HCT116 (cell line): ENCODE results near the gene SECISBP2. TPM values are rescaled to one million over a fixed set of nuclear protein-coding genes. Genes with fewer than 3 reads are reported as not detected.

ENCODE experiments used
- ATAC-seq: fragments of 200-7000 bp; cut with Tn5 transposase; 2 replicates; pipeline ENCODE4 v1.9.1; 2020; ENCODE audit warnings: mild to moderate bottlenecking, moderate library complexity
- BruUV-seq: library from RNA; stranded (reverse); fragments of 400-500 nt; replicated peaks from 2 replicates; lab custom pipeline; 2021; lab: Mats Ljungman, UMichigan
- CTCF ChIA-PET: fragments of 300-600 bp; sonication (Branson Sonifier 250); formaldehyde crosslinking; loops from one replicate; lab custom pipeline; 2021; ENCODE audit warnings: antibody characterized with exemption; lab: Charles Lee
- POLR2A ChIA-PET: fragments of 300-600, 350-600 bp; sonication (Branson Sonifier 250); formaldehyde crosslinking; loops from one replicate; lab custom pipeline; 2021; ENCODE audit warnings: antibody characterized with exemption; lab: Charles Lee
- RAD21 ChIA-PET, 2 experiments: fragments of 300-600 bp; sonication (Branson Sonifier 250); formaldehyde crosslinking; loops; one replicate each; lab custom pipeline; 2023; ENCODE audit warnings: low total read pairs in 2 of 2; ENCODE audit not compliant: uncharacterized antibody in 2 of 2, unreplicated experiment in 2 of 2, low non-redundant PET in 1 of 2; lab: Charles Lee
- DNase-seq: peaks from one replicate; pipeline ENCODE4 v3.0.0-alpha.2; 2010; ENCODE audit warnings: low read depth, low spot score
- H2AFZ ChIP-seq: fragments of 200-600 bp; shearing (Covaris generic), sonication (generic); 2 replicates; pipeline ENCODE4 v1.6.1; 2017; ENCODE audit warnings: low read depth, mixed run types, mixed read lengths, antibody characterized with exemption, low read length; ENCODE audit not compliant: poor library complexity, severe bottlenecking
- H3K27ac ChIP-seq: 2 replicates; pipeline ENCODE4 v1.5.1; 2012; ENCODE audit warnings: low read depth, low read length
- H3K27me3 ChIP-seq: fragments of 200-600 bp; sonication (generic); 2 replicates; pipeline ENCODE4 v1.6.1; 2016; ENCODE audit warnings: mixed run types, low read length, mixed read lengths; ENCODE audit not compliant: insufficient read depth
- H3K36me3 ChIP-seq, 2 experiments: fragments of 200-500 bp in 1 of 2; fragments of 200-600 bp in 1 of 2; sonication (Bioruptor generic) in 1 of 2; sonication (generic) in 1 of 2; 2 replicates each; pipeline versions ENCODE4 v1.5.1 to v1.6.1; 2014 to 2016; ENCODE audit warnings: low read length in 2 of 2, inconsistent platforms in 1 of 2, mixed read lengths in 1 of 2, mixed run types in 1 of 2; ENCODE audit not compliant: insufficient read depth in 2 of 2, control insufficient read depth in 1 of 2
- H3K4me1 ChIP-seq, 2 experiments: fragments of 200-600 bp in 1 of 2; sonication (generic) in 1 of 2; 2 replicates each; pipeline versions ENCODE4 v1.5.1 to v1.6.1; 2012 to 2017; ENCODE audit warnings: low read length in 2 of 2, inconsistent platforms in 1 of 2, mild to moderate bottlenecking in 1 of 2, mixed read lengths in 1 of 2, mixed run types in 1 of 2, moderate library complexity in 1 of 2; ENCODE audit not compliant: insufficient read depth in 2 of 2, control insufficient read depth in 1 of 2
- H3K4me2 ChIP-seq: fragments of 200-600 bp; sonication (generic); 2 replicates; pipeline ENCODE4 v1.6.1; 2017; ENCODE audit warnings: mixed run types, low read length, mixed read lengths
- H3K4me3 ChIP-seq, 2 experiments: fragments of 200-600 bp in 1 of 2; sonication (generic) in 1 of 2; replicated peaks in 1 of 2; 2 replicates each; pipeline ENCODE4 v1.5.1; 2011 to 2016; ENCODE audit warnings: low read length in 2 of 2, control low read depth in 1 of 2, low read depth in 1 of 2, mild to moderate bottlenecking in 1 of 2, mixed read lengths in 1 of 2, mixed run types in 1 of 2
- H3K79me2 ChIP-seq: fragments of 200-600 bp; sonication (generic); 2 replicates; pipeline ENCODE4 v1.6.1; 2017; ENCODE audit warnings: mild to moderate bottlenecking, mixed run types, low read length, moderate library complexity, mixed read lengths; ENCODE audit not compliant: insufficient read depth
- H3K9ac ChIP-seq: fragments of 200-600 bp; sonication (generic); 2 replicates; pipeline ENCODE4 v1.6.1; 2016; ENCODE audit warnings: low read length, mixed read lengths
- H3K9me2 ChIP-seq: fragments of 200-600 bp; sonication (generic), shearing (Covaris generic); 2 replicates; pipeline ENCODE4 v1.6.1; 2017; ENCODE audit warnings: mixed run types, mild to moderate bottlenecking, moderate library complexity; ENCODE audit not compliant: insufficient read depth
- H3K9me3 ChIP-seq, 2 experiments: fragments of 200-500 bp in 1 of 2; fragments of 200-600 bp in 1 of 2; sonication (Bioruptor generic) in 1 of 2; sonication (generic) in 1 of 2; 2 replicates each; pipeline ENCODE4 v1.6.1; 2014 to 2017; ENCODE audit warnings: low read length in 2 of 2, mixed read lengths in 2 of 2, inconsistent platforms in 1 of 2, low read depth in 1 of 2, mild to moderate bottlenecking in 1 of 2, mixed run types in 1 of 2, moderate library complexity in 1 of 2; ENCODE audit not compliant: control insufficient read depth in 1 of 2, insufficient read depth in 1 of 2
- H4K20me1 ChIP-seq: fragments of 200-600 bp; sonication (generic), shearing (Covaris generic); 2 replicates; pipeline ENCODE4 v1.6.1; 2017; ENCODE audit warnings: mixed run types, mild to moderate bottlenecking, moderate library complexity; ENCODE audit not compliant: insufficient read depth
- ATF3 ChIP-seq: IDR thresholded peaks from 2 replicates; pipeline ENCODE4 v1.6.1; 2012
- CTCF ChIP-seq, 3 experiments: fragments of 200-600 bp in 1 of 3; sonication (generic) in 1 of 3; IDR thresholded peaks in 2 of 3; conservative IDR thresholded peaks in 1 of 3; 2 replicates each; pipeline ENCODE4 v1.5.1; 2012 to 2017; ENCODE audit warnings: low read depth in 2 of 3, low read length in 2 of 3, antibody characterized with exemption in 1 of 3, borderline replicate concordance in 1 of 3, control low read depth in 1 of 3, mild to moderate bottlenecking in 1 of 3, mixed read lengths in 1 of 3, mixed run types in 1 of 3, moderate library complexity in 1 of 3; ENCODE audit not compliant: insufficient read depth in 1 of 3
- EGR1 ChIP-seq: IDR thresholded peaks from 2 replicates; pipeline ENCODE4 v1.6.1; 2012; ENCODE audit warnings: low read depth
- ELF1 ChIP-seq: IDR thresholded peaks from 2 replicates; pipeline ENCODE4 v1.6.1; 2012; ENCODE audit warnings: low read depth, borderline replicate concordance
- EZH2phosphoT487 ChIP-seq: fragments of 200-600 bp; IDR thresholded peaks from 2 replicates; pipeline ENCODE4 v1.6.1; 2018; ENCODE audit warnings: antibody characterized with exemption, borderline replicate concordance
- FOSL1 ChIP-seq: IDR thresholded peaks from 2 replicates; pipeline ENCODE4 v1.6.1; 2012; ENCODE audit warnings: low read depth
- JUND ChIP-seq: IDR thresholded peaks from 2 replicates; pipeline ENCODE4 v1.6.1; 2012
- MAX ChIP-seq: IDR thresholded peaks from 2 replicates; pipeline ENCODE4 v1.6.1; 2012
- REST ChIP-seq: IDR thresholded peaks from 2 replicates; pipeline ENCODE4 v1.6.1; 2012; ENCODE audit warnings: low read depth
- SRF ChIP-seq: IDR thresholded peaks from 2 replicates; pipeline ENCODE4 v1.6.1; 2012; ENCODE audit warnings: low read depth
- YY1 ChIP-seq: IDR thresholded peaks from 2 replicates; pipeline ENCODE4 v1.6.1; 2011; ENCODE audit warnings: low read length, low read depth, moderate library complexity, mild to moderate bottlenecking; ENCODE audit not compliant: insufficient replicate concordance; ENCODE audit errors: extremely low read depth
- ZFX ChIP-seq: fragments of 450-650 bp; IDR thresholded peaks from 2 replicates; pipeline ENCODE4 v1.6.1; 2017
- intact Hi-C: fragments of 100-400 bp; cut with micrococcal nuclease; formaldehyde crosslinking; loops from 2 replicates; pipeline ENCODE4 v1.10.0; 2022
- total RNA-seq: library from RNA; stranded (reverse); gene quantifications from one replicate; pipeline ENCODE4 v1.2.1, GENCODE V29; 2021; ENCODE audit not compliant: unreplicated experiment

Gene SECISBP2
- total RNA-seq, 1 experiment from 2014 or later: 41.6 TPM

GRCh38 chr9:89350988-89351557 lies 32.8 kb downstream of the SECISBP2 start (continued):
- TF ChIP-seq ATF3 (no peak), REST (no peak)

GRCh38 chr9:89351584-89352300 lies 33.4 kb downstream of the SECISBP2 start:
- intact Hi-C loops: no loop called here
- Histone ChIP-seq H3K4me2 (no peak overlapping the region), H3K9ac (no peak overlapping the region), H3K27me3 (no peaks in the 10 kb centered on the region), H3K4me1 (no peaks in the 10 kb centered on the region), H2AFZ (no peak overlapping the region), H3K9me2 (no peaks in the 10 kb centered on the region), H4K20me1 (no peaks in the 10 kb centered on the region), H3K36me3 (peaks cover 28 to 40% of the 10 kb centered on the region in 2 experiments), H3K79me2 (no peaks in the 10 kb centered on the region), H3K9me3 (no peaks in the 10 kb centered on the region), H3K4me3 (no peak overlapping the region), H3K27ac (no peak overlapping the region)
- ChIA-PET POLR2A (no interaction called here), RAD21 (no interaction called here), CTCF (no interaction called here)
- no peak for DNase-seq
- no TSS peak for BruUV-seq
- ATAC-seq: no peak
- TF ChIP-seq EZH2phosphoT487: no peak
- no peak for TF ChIP-seq JUND
- no peak for TF ChIP-seq ZFX
- TF ChIP-seq FOSL1: no peak
- no peak for TF ChIP-seq CTCF (IDR thresholded peaks at IDR 0.05 in 2 of 3, conservative IDR thresholded peaks at IDR 0.05 in 1 of 3; ENCODE audit: borderline replicate concordance in 1 of 3, insufficient read depth in 1 of 3, low read depth in 2 of 3, low read length in 2 of 3)
- TF ChIP-seq SRF: no peak
- no peak for TF ChIP-seq REST
- TF ChIP-seq YY1: no peak
- TF ChIP-seq EGR1: no peak
- no peak for TF ChIP-seq ELF1
- TF ChIP-seq MAX: no peak
